ENCODE results near the gene KRTAP5-4. TPM values are rescaled to one million over a fixed set of nuclear protein-coding genes. Genes with fewer than 3 reads are reported as not detected.

Gene KRTAP5-4
- total RNA-seq, 1 donor = not detected

DNA sequence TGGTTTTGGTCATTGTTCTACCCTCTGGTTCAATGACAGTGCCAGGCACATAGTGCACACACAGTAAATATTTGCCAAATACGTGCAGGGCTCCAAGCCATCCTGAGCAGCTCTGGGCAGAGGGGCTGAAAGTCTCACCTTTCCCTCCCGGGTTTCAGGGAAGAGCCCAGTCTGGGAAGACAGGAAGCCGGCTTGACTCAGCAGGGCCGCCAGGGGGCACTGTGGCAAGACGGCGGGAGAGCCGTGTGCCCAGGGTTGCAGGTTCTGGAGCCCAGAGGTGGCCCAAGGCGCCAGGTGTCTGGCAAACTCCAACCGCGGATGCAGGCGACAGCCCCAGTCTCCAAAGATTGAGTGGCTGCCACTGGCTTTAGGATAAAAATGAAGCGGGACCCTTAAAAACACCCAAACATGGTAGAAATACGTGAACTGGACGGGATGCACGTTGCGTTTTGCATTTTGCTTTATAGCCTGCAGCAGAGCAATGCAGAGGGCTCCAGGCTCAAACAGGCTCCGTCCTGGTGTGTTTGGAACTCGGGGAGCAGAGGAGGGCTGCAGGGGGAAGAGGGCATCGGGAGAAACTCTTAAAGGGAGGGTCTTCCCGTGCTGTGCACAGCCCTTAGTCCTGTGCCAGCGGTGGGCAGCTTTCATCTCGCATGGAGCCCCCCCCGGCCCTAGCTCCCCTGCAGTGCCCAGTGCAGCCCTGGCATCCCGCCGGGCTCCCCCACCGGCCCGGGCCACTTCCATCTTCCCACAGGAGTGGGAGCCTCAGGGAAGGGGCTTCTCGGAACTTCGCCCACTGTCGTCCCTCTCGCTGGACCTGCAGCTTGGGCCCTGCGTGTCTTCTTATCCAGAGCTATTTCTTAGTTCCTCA, 18.4 kb upstream of the KRTAP5-4 start:
- H3K4me3 ChIP-seq (ENCODE audit: low read depth, low read length) = no peak overlapping the region
- TF ChIP-seq, protein P1, sequence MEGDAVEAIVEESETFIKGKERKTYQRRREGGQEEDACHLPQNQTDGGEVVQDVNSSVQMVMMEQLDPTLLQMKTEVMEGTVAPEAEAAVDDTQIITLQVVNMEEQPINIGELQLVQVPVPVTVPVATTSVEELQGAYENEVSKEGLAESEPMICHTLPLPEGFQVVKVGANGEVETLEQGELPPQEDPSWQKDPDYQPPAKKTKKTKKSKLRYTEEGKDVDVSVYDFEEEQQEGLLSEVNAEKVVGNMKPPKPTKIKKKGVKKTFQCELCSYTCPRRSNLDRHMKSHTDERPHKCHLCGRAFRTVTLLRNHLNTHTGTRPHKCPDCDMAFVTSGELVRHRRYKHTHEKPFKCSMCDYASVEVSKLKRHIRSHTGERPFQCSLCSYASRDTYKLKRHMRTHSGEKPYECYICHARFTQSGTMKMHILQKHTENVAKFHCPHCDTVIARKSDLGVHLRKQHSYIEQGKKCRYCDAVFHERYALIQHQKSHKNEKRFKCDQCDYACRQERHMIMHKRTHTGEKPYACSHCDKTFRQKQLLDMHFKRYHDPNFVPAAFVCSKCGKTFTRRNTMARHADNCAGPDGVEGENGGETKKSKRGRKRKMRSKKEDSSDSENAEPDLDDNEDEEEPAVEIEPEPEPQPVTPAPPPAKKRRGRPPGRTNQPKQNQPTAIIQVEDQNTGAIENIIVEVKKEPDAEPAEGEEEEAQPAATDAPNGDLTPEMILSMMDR (IDR thresholded peaks at IDR 0.05; ENCODE audit: insufficient read depth, low read depth, low read length) = peak; percentile 84
- DNase-seq (ENCODE audit: low read depth) = no peak

DNA sequence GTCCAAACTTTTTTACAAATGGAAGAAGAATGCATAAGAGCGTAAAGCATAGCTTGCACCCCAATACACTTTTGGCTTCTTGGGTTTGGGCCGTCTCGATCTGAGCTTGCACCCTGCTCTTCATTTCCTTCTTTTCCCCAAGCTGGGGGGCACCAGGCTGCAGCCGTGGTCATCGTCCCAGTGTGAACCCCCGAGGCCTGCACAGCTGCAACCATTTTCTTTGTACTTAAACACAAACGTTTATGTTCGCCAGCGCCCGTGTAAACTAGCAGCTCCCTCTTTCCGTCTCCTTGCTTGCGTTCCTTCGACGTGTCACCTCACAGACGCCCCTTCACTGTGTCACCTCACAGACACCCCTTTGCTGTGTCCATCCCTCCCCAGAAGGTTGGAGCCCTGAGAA, 17.7 kb upstream of the KRTAP5-4 start:
- H3K4me3 ChIP-seq (ENCODE audit: low read depth, low read length) = no peak overlapping the region
- TF ChIP-seq, protein P1 (IDR thresholded peaks at IDR 0.05; ENCODE audit: insufficient read depth, low read depth, low read length) = no peak
- DNase-seq (ENCODE audit: low read depth) = no peak

DNA sequence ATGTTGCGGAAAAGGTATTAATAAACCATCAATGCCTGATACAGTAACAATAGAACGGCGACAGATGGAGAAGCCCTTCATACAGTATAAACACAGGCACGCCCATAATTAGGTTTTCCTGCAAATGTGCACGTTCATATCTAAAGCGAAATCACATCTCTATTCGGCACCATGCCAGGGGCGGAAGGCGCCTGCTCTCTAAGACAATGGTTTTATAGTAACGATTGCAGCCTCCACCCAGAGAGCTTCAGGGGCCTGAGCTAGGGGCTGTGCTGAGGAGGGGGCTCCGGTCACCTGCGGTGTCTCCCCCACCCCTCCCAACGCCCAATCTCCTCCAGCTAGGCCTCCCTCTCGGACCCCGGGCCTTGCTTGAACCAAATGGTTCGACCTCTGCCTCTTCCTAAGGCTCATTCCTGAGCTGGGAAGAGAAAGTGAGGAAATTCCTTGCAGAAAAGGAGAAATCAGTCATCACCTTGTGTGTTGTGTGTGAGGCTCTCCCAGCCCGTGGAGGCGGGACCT, 17.2 kb upstream of the KRTAP5-4 start:
- DNase-seq (ENCODE audit: low read depth) = no peak
- TF ChIP-seq, protein P1 (IDR thresholded peaks at IDR 0.05; ENCODE audit: insufficient read depth, low read depth, low read length) = no peak

DNA sequence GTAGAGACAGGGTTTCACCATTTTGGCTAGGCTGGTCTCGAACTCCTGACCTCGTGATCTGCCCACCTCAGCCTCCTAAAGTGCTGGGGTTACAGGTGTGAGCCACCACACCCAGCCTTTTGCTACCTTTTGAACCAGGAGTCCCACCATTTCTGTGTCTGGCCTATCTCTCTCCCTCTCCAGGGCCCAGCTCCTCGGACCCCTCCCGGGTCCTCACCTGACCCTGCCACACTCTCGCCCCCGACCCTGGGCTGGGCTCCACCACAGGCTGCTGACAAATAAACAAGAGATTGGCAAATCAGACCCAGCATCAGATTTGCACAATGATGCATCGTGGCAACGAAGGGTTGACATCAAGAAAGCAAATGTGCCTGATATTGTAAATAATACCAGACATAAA, 16.4 kb upstream of the KRTAP5-4 start:
- TF ChIP-seq, protein P1 (IDR thresholded peaks at IDR 0.05; ENCODE audit: insufficient read depth, low read depth, low read length) = no peak
- no peak for DNase-seq (ENCODE audit: low read depth)
- H3K4me3 ChIP-seq (ENCODE audit: low read depth, low read length) = no peak overlapping the region

More for the DNA sequence above, 17.2 kb upstream of the KRTAP5-4 start:
- H3K4me3 ChIP-seq (ENCODE audit: low read depth, low read length) = no peak overlapping the region

DNA sequence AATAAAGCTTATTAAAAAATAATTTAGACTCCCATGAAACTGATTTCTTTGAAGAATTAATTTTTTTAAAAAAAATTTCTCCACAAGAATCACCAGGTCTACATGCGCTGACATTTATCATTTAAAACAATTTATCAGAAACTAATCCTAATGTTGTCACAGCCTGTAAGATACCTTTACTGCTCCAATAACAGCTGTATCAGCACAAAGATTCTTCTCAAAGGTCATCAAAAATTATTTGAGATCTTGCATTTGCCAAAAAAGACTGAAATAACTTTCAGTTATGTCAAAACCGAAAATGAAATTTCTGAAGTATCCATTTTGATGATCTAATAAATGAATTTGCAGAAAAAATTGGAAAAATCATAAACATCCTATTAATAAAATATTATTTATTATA, 15.7 kb upstream of the KRTAP5-4 start:
- TF ChIP-seq, protein P1 (IDR thresholded peaks at IDR 0.05; ENCODE audit: insufficient read depth, low read depth, low read length) = no peak
- DNase-seq (ENCODE audit: low read depth) = no peak
- no peak overlapping the region for H3K4me3 ChIP-seq (ENCODE audit: low read depth, low read length)

DNA sequence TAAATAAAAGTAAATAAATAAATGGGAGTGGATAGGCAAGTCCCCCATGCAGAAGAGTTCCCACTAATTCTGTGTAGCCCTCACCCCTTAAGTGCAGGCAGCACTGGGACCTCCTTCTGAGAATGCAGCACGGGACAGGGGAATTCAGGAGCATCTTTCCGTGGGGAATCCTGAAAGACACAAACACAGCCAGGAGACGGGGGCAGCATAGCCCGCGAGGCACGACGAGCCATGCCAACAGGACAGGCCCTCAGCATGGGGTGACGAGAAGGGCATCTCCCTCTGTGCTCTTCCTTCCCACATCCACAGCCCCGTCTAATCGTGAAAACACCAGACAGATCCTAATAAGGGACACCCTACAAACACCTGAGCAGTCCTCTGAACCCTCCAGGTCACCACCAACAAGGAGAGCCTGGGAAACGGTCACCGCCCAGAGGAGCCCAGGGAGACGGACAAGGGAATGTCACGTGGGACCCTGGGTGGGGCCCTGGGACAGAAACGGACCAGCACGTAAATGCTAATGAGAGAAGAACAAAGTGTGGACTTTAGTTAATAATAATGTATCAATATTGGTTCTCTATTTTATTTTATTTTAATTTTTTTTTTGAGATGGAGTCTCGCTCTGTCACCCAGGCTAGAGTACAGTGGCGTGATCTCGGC, 14.5 kb upstream of the KRTAP5-4 start:
- TF ChIP-seq, protein P1 (IDR thresholded peaks at IDR 0.05; ENCODE audit: insufficient read depth, low read depth, low read length) = no peak
- no peak overlapping the region for H3K4me3 ChIP-seq (ENCODE audit: low read depth, low read length)
- no peak for DNase-seq (ENCODE audit: low read depth)

Measured in fibroblast of villous mesenchyme (primary cell).